ENCODE data around the gene SLC4A3. TPM values are rescaled to one million over a fixed set of nuclear protein-coding genes. Genes with fewer than 3 reads are reported as not detected.

Gene SLC4A3
- total and polyA plus RNA-seq, 5 donors from 2014 or later: not detected

DNA sequence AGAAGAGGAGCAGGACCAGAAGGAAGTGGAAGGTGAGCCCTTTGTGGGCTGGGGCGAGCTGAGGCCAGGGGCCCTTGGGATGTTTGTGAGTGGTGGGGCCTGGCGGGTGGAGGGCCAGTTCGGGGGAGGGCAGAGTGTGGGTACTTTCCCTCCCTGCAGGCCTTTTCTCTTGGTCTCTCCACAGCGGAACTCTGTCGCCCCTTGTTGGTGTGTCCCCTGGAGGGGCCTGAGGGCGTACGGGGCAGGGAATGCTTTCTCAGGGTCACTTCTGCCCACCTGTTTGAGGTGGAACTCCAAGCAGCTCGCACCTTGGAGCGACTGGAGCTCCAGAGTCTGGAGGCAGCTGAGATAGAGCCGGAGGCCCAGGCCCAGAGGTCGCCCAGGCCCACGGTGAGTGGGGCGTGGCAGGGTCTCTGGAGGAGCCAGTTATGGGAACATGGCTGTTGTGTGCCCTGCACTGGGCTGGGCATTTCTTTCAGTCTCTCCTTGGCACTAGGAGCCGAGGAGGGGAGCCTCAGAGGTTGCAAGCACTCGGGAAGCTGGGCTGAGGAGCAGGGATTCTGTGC lies 18.9 kb upstream of the SLC4A3 start:
- Histone ChIP-seq H3K9me3 (ENCODE audit: control insufficient read depth in 2 of 2, low read length in 2 of 2) (no peaks in the 10 kb centered on the region), H3K27ac (ENCODE audit: insufficient read depth, low read length, poor library complexity, severe bottlenecking) (no peak overlapping the region), H3K27me3 (ENCODE audit: control insufficient read depth, insufficient read depth, low read length) (no peaks in the 10 kb centered on the region), H3K4me3 (ENCODE audit: low read depth, low read length) (no peak overlapping the region), H3K36me3 (ENCODE audit: control insufficient read depth, insufficient read depth, low read length) (peaks cover 40% of the 10 kb centered on the region), H3K4me1 (ENCODE audit: control insufficient read depth, insufficient read depth, low read length, poor library complexity, severe bottlenecking) (no peaks in the 10 kb centered on the region)
- no peaks in the 10 kb centered on the region for H3K27me3 Mint-ChIP-seq
- DNase-seq (no peak), ATAC-seq (ENCODE audit: low read depth in 2 of 2) (no peak)
- no peak overlapping the region for H3K27ac Mint-ChIP-seq
- H3K9me3 Mint-ChIP-seq: no peaks in the 10 kb centered on the region
- no peak overlapping the region for H3K4me3 Mint-ChIP-seq
- peaks cover 0 to 12% (median 6%) of the 10 kb centered on the region in 4 donors for H3K4me1 Mint-ChIP-seq
- peaks cover 44% of the 10 kb centered on the region for H3K36me3 Mint-ChIP-seq

- Mint-ChIP-seq H3K27me3 (no peaks in the 10 kb centered on the region), H3K27ac (no peak overlapping the region), H3K4me1 (peaks cover 0 to 12% (median 6%) of the 10 kb centered on the region in 4 donors), H3K36me3 (peaks cover 38% of the 10 kb centered on the region), H3K4me3 (no peak overlapping the region), H3K9me3 (no peaks in the 10 kb centered on the region)
- no peak overlapping the region for H3K4me3 ChIP-seq (ENCODE audit: low read depth, low read length)
- H3K27ac ChIP-seq (ENCODE audit: insufficient read depth, low read length, poor library complexity, severe bottlenecking): no peak overlapping the region
- no peaks in the 10 kb centered on the region for H3K4me1 ChIP-seq (ENCODE audit: control insufficient read depth, insufficient read depth, low read length, poor library complexity, severe bottlenecking)
- H3K36me3 ChIP-seq (ENCODE audit: control insufficient read depth, insufficient read depth, low read length): peaks cover 36% of the 10 kb centered on the region
- no peak for ATAC-seq (ENCODE audit: low read depth in 2 of 2)
- no peaks in the 10 kb centered on the region for H3K27me3 ChIP-seq (ENCODE audit: control insufficient read depth, insufficient read depth, low read length)
- no peak for DNase-seq
- no peaks in the 10 kb centered on the region for H3K9me3 ChIP-seq (ENCODE audit: control insufficient read depth in 2 of 2, low read length in 2 of 2)
Measured at GRCh38 chr2:219609149-219609750, 18.2 kb upstream of the SLC4A3 start.

DNA sequence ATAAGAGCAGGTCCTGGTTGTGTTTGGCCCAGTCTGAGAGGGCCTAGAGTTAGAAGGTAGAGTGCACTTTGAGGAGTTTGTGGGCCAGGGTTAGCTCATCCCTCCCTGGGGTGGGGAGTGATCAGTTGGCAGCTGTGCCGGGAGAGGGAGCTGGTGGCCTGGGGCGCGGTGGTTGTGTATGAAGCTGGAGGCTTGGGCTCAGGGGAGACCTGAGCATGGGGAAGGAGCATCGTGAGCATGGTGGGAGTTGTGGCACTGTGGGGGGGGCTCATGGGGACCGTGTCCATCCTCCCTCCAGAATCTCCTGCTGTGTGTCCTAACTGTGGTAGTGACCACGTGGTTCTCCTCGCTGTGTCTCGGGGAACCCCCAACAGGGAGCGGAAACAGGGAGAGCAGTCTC lies 16.1 kb upstream of the SLC4A3 start:
- no peak for ATAC-seq (ENCODE audit: low read depth in 2 of 2)
- H3K27me3 Mint-ChIP-seq: no peaks in the 10 kb centered on the region
- peaks cover 32% of the 10 kb centered on the region for H3K36me3 ChIP-seq (ENCODE audit: control insufficient read depth, insufficient read depth, low read length)
- no peaks in the 10 kb centered on the region for H3K27me3 ChIP-seq (ENCODE audit: control insufficient read depth, insufficient read depth, low read length)
- no peak for DNase-seq
- peak overlapping the region in 1 of 3 donors; percentile 26 for H3K27ac Mint-ChIP-seq
- no peaks in the 10 kb centered on the region for H3K4me1 ChIP-seq (ENCODE audit: control insufficient read depth, insufficient read depth, low read length, poor library complexity, severe bottlenecking)
- peaks cover 0 to 15% (median 6%) of the 10 kb centered on the region in 4 donors for H3K4me1 Mint-ChIP-seq
- no peak overlapping the region for H3K4me3 Mint-ChIP-seq
- no peaks in the 10 kb centered on the region for H3K9me3 Mint-ChIP-seq
- H3K4me3 ChIP-seq (ENCODE audit: low read depth, low read length): no peak overlapping the region
- H3K9me3 ChIP-seq (ENCODE audit: control insufficient read depth in 2 of 2, low read length in 2 of 2): no peaks in the 10 kb centered on the region
- H3K36me3 Mint-ChIP-seq: peaks cover 44% of the 10 kb centered on the region
- H3K27ac ChIP-seq (ENCODE audit: insufficient read depth, low read length, poor library complexity, severe bottlenecking): no peak overlapping the region

GRCh38 chr2:219611866-219612576 lies 15.4 kb upstream of the SLC4A3 start:
- H3K27me3 Mint-ChIP-seq: no peaks in the 10 kb centered on the region
- Histone ChIP-seq H3K36me3 (ENCODE audit: control insufficient read depth, insufficient read depth, low read length) (peaks cover 27% of the 10 kb centered on the region), H3K9me3 (ENCODE audit: control insufficient read depth in 2 of 2, low read length in 2 of 2) (no peaks in the 10 kb centered on the region), H3K4me3 (ENCODE audit: low read depth, low read length) (no peak overlapping the region), H3K4me1 (ENCODE audit: control insufficient read depth, insufficient read depth, low read length, poor library complexity, severe bottlenecking) (no peaks in the 10 kb centered on the region), H3K27me3 (ENCODE audit: control insufficient read depth, insufficient read depth, low read length) (no peaks in the 10 kb centered on the region), H3K27ac (ENCODE audit: insufficient read depth, low read length, poor library complexity, severe bottlenecking) (no peak overlapping the region)
- no peak for DNase-seq
- H3K27ac Mint-ChIP-seq: peak overlapping the region; percentile 46 to 92 (median 70)
- no peaks in the 10 kb centered on the region for H3K9me3 Mint-ChIP-seq
- H3K4me1 Mint-ChIP-seq: peaks cover 0 to 15% (median 6%) of the 10 kb centered on the region in 4 donors
- no peak overlapping the region for H3K4me3 Mint-ChIP-seq
- ATAC-seq (ENCODE audit: low read depth in 2 of 2): no peak
- H3K36me3 Mint-ChIP-seq: peaks cover 42% of the 10 kb centered on the region

GRCh38 chr2:219612577-219613286 lies 14.7 kb upstream of the SLC4A3 start:
- Histone ChIP-seq H3K27ac (ENCODE audit: insufficient read depth, low read length, poor library complexity, severe bottlenecking) (no peak overlapping the region), H3K4me1 (ENCODE audit: control insufficient read depth, insufficient read depth, low read length, poor library complexity, severe bottlenecking) (no peaks in the 10 kb centered on the region), H3K9me3 (ENCODE audit: control insufficient read depth in 2 of 2, low read length in 2 of 2) (no peaks in the 10 kb centered on the region), H3K4me3 (ENCODE audit: low read depth, low read length) (no peak overlapping the region), H3K27me3 (ENCODE audit: control insufficient read depth, insufficient read depth, low read length) (no peaks in the 10 kb centered on the region), H3K36me3 (ENCODE audit: control insufficient read depth, insufficient read depth, low read length) (peaks cover 23% of the 10 kb centered on the region)
- Mint-ChIP-seq H3K4me3 (no peak overlapping the region), H3K4me1 (peaks cover 0 to 15% (median 6%) of the 10 kb centered on the region in 4 donors), H3K27ac (peak overlapping the region; percentile 46 to 92 (median 70)), H3K36me3 (peaks cover 35% of the 10 kb centered on the region), H3K9me3 (no peaks in the 10 kb centered on the region), H3K27me3 (no peaks in the 10 kb centered on the region)
- DNase-seq (peak in 1 of 3 donors; percentile 39), ATAC-seq (ENCODE audit: low read depth in 2 of 2) (peak in 1 of 2 donors; percentile 19)

GRCh38 chr2:219613461-219614070 lies 13.9 kb upstream of the SLC4A3 start:
- no peak overlapping the region for H3K4me3 ChIP-seq (ENCODE audit: low read depth, low read length)
- no peaks in the 10 kb centered on the region for H3K4me1 ChIP-seq (ENCODE audit: control insufficient read depth, insufficient read depth, low read length, poor library complexity, severe bottlenecking)
- ATAC-seq (ENCODE audit: low read depth in 2 of 2): no peak
- no peaks in the 10 kb centered on the region for H3K9me3 Mint-ChIP-seq
- no peak overlapping the region for H3K27ac ChIP-seq (ENCODE audit: insufficient read depth, low read length, poor library complexity, severe bottlenecking)
- no peak overlapping the region for H3K27ac Mint-ChIP-seq
- H3K36me3 Mint-ChIP-seq: peaks cover 34% of the 10 kb centered on the region
- no peak overlapping the region for H3K4me3 Mint-ChIP-seq
- H3K9me3 ChIP-seq (ENCODE audit: control insufficient read depth in 2 of 2, low read length in 2 of 2): no peaks in the 10 kb centered on the region
- peaks cover 0 to 15% (median 6%) of the 10 kb centered on the region in 4 donors for H3K4me1 Mint-ChIP-seq
- H3K36me3 ChIP-seq (ENCODE audit: control insufficient read depth, insufficient read depth, low read length): peaks cover 20% of the 10 kb centered on the region
- DNase-seq: no peak
- H3K27me3 Mint-ChIP-seq: no peaks in the 10 kb centered on the region
- no peaks in the 10 kb centered on the region for H3K27me3 ChIP-seq (ENCODE audit: control insufficient read depth, insufficient read depth, low read length)

- H3K9me3 Mint-ChIP-seq: no peaks in the 10 kb centered on the region
- peaks cover 34% of the 10 kb centered on the region for H3K36me3 Mint-ChIP-seq
Measured at GRCh38 chr2:219614076-219614860, 13.2 kb upstream of the SLC4A3 start.

More at GRCh38 chr2:219614076-219614860, 13.2 kb upstream of the SLC4A3 start:
- Mint-ChIP-seq H3K27ac (peak overlapping the region in 1 of 3 donors; percentile 92), H3K4me3 (no peak overlapping the region), H3K27me3 (no peaks in the 10 kb centered on the region), H3K4me1 (peaks cover 0 to 15% (median 6%) of the 10 kb centered on the region in 4 donors)
- ATAC-seq (ENCODE audit: low read depth in 2 of 2): no peak
- no peak overlapping the region for H3K4me3 ChIP-seq (ENCODE audit: low read depth, low read length)
- no peaks in the 10 kb centered on the region for H3K4me1 ChIP-seq (ENCODE audit: control insufficient read depth, insufficient read depth, low read length, poor library complexity, severe bottlenecking)
- H3K36me3 ChIP-seq (ENCODE audit: control insufficient read depth, insufficient read depth, low read length): peaks cover 20% of the 10 kb centered on the region
- no peaks in the 10 kb centered on the region for H3K27me3 ChIP-seq (ENCODE audit: control insufficient read depth, insufficient read depth, low read length)
- DNase-seq: no peak
- no peak overlapping the region for H3K27ac ChIP-seq (ENCODE audit: insufficient read depth, low read length, poor library complexity, severe bottlenecking)
- H3K9me3 ChIP-seq (ENCODE audit: control insufficient read depth in 2 of 2, low read length in 2 of 2): no peaks in the 10 kb centered on the region
